HG03135 (cell line): ENCODE data around the gene MPP1.
A peak's percentile ranks its signal among the peaks of the same experiment; 100 is the strongest.
"Not testable (repeated sequence)": the region's sequence is repeated elsewhere in the genome, so short reads cannot be mapped to it uniquely, and the experiment has no call there.

ENCODE experiments used
- ATAC-seq: cut with Tn5 transposase; IDR thresholded peaks from one replicate; pipeline ENCODE4 v1.9.1; 2021; ENCODE audit warnings: mild to moderate bottlenecking, moderate library complexity; ENCODE audit not compliant: unreplicated experiment

The MPP1 gene

DNA sequence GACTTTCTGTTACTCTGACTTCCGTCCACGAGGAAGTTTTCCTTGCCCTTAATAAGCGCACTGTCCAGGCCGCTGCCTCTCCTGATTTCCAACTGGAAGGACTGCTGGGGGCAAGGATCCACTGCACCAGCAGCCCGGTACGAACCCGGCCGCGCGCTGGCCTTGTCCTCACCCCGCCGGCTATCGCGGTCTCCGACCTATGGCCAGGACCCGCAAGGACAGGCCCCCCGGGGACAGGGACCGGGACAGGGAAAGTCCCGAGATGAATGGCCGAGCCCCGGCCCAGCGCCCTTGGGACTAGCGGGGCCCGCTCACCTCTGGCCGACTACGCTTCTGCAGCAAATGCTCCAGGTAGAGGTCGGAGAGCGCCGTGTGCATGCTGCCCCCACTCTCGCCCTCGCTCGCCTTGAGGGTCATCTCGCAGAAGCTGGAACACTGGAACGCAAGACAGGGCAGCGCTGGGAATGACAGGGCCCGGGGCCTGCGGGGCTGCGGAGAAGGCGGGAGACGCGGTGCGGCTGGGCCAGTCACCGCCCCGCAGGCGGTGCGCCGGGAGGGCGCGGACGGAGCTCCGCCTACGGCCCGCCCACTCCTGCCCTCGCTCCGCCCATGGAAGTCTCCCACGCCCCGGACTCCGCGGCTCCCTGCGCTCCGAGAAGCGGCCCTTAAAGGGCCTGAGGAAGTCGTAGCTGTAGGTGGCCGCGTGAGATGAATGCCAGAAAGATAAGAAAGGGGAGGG is at the start of gene MPP1:
Gene MPP1 (minus strand): TSS at position 529 of the 739 bp plus-strand sequence. CDS start 112 bp downstream, at position 417.
- ATAC-seq = peak; percentile 91

- ATAC-seq = no peak
Measured at GRCh38 chrX:154850957-154851611, 45.8 kb upstream of the MPP1 start.

GRCh38 chrX:154840856-154841255 is 35.6 kb upstream of the MPP1 start:
- ATAC-seq = no peak

DNA sequence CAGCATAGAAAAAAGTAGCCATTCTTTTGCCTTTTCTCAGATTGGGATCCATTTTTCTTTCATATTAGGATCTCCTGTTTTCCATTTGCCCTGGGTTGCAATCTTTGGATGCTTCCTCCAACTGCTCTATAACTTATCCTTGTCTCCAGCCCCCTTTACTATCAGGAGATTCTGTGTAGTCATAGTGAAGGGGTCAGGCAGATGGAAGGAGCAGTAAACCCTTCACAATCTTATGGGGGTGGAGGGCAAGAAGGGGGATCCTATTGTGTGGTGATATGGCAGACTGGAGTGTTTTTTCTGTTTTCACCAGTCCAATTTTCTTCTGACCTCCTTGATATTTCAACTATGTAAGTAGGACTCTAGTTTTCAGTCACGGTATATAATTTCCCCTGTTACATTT is 30.9 kb upstream of the MPP1 start:
- ATAC-seq = no peak

- ATAC-seq = no peak
Measured at GRCh38 chrX:154834562-154834961, 29.3 kb upstream of the MPP1 start, which contains the start of gene SMIM9. TSS of gene SMIM9 (minus strand) at chrX:154834662. CDS start at chrX:154830856, 3,806 bp downstream.

- ATAC-seq = no peak
Measured at GRCh38 chrX:154833746-154834274, 28.5 kb upstream of the MPP1 start.

GRCh38 chrX:154829926-154830442 is 24.7 kb upstream of the MPP1 start:
- ATAC-seq = no peak

GRCh38 chrX:154829134-154829533 is 23.8 kb upstream of the MPP1 start:
- no peak for ATAC-seq

GRCh38 chrX:154828016-154828408 is 22.7 kb upstream of the MPP1 start:
- ATAC-seq = no peak

DNA sequence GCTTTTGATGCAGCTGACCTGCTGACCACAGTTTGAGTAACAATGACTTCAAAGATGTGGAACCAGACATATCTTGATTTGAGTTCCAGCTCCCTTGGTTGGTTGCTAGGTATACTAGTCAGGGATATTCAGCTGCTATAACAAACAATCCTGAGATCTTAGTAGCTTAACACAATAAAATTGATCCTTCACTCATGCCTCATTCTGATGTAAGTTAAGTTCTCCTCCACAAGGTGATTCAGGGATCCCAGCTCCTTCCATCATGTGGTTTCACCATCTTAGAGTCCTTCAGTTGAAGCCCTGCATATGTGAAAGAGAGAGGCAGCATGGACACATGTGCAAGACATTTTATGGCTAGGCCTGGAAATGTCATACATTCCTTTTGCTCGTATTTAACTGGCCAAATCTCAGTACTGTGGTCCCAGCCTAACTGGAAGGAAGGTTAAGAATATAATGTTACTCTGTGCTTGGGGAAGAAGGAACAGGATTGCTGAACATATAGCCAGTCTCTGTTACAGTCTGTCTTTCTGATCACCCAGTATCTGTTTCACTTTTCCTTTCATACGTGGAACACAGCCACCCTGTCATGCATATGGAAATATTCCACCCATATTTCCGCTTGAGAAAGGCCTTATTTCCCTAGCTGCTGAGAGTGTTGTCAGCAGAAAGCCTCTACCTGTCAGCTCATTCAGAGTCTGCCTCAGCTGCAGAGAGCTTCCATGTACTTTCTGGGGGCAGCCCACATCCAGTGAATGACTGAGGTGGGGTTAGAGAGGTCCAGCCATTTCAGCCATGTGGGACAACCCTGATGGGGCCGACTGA is 22.1 kb upstream of the MPP1 start:
- peak; percentile 94 for ATAC-seq

- not testable (repeated sequence) for ATAC-seq
Measured at GRCh38 chrX:154825586-154825985, 20.3 kb upstream of the MPP1 start.

- ATAC-seq = no peak
Measured at GRCh38 chrX:154824638-154825037, 19.4 kb upstream of the MPP1 start.

DNA sequence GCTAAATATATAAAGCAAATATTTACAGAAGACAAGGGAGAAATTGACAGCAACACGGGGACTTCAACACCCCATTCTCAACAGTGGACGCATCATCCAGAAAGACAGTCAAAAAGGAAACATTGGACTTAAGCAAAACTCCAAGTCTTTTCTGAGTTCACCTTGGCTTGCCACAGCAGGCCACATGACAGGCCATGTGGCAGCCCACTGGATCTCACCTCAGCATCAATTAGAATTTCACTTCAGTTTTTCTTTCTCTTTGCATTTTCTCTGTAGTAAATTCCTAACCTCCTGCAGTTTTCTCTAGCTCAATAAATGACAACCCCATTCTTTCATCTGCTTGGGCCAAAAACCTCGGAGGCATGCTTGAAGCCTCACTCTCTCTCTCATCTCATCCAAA is 16.7 kb upstream of the MPP1 start:
- ATAC-seq = no peak

DNA sequence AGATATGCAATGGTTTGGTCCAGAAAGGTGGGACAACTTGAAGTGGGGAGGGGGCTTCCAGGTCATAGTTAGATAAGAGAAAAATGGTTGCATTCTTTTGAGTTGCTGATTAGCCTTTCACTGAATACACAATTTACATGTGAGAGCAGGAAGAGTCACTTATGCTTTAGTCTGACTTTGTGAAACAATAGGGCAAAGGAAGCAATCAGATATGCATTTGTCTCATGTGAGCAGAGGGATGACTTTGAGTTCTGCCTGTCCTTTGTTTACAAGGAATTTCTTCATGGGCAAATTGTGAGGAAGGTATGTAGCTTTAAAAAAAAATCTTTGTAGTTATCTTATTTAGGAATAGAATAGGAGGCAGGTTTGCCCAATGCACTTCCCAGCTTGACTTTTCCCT is 16.2 kb upstream of the MPP1 start:
- no peak for ATAC-seq

DNA sequence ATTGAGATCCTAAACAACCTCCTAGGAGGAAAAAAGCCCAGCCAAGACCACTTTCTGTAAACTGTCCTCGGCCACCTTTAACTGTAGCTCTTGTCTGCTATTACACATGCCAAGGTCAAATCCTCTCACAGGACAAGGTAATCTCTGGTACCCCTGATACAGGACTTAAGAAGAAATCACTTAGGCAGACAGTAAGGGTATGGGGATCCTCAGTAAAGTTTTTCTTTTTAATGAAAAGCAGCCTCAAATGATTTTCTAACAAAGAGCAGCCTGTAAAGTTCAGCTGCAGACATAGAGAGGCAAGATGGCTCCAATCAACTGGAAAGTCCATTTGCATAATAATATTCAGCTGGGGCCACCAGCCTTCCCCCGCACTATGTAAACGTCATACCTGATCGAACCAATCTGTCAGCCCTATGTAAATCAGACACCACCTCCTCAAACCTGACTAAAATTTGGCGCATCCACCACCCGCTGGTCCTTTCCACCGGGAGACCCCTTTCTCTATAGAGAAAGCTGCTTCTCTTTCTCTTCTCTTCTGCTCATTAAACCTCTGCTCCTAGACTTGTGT is 14.6 kb upstream of the MPP1 start:
- ATAC-seq = peak; percentile 60

DNA sequence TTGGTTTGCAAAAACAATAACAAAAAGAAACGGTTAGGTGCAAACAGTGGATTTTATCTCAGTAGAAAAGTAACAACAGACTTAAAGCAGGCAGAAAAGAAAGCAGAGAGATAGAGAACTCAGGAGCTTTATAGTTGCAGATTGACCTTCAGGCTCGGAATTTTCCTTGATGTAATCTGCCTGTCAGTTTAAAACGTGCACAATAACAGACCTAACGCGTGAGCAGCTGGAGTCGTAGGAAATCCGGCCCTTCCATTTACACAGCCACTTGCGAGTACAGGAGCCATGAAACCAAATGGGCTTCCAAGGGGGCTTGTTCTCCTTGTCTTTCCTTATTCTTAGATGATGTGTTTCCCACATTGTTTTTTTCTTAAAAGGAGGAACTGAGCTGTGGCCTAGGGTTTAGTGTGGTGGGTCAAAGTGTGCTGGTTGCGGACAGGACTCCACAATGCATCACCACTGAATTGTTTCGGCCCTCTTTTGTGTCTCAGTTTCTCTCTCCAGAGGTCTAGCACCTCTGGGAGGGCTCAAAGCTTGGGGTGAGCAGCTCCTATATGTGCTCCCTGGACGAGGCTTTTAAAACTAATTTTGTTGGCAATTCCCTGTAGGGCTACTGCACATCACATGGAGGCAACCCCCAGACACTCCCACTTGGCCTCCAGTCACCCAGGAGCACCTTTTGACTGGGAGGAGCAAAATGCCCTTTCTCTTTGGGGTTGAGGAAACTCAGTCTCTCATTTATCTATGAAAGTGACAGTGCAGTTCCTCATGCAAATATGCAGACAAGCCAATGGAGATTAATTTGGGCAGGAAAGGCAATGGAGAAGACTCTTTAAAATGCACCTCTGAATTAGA is 13.9 kb upstream of the MPP1 start:
- ATAC-seq = no peak

GRCh38 chrX:154817048-154817618 is 11.8 kb upstream of the MPP1 start:
- not testable (repeated sequence) for ATAC-seq

DNA sequence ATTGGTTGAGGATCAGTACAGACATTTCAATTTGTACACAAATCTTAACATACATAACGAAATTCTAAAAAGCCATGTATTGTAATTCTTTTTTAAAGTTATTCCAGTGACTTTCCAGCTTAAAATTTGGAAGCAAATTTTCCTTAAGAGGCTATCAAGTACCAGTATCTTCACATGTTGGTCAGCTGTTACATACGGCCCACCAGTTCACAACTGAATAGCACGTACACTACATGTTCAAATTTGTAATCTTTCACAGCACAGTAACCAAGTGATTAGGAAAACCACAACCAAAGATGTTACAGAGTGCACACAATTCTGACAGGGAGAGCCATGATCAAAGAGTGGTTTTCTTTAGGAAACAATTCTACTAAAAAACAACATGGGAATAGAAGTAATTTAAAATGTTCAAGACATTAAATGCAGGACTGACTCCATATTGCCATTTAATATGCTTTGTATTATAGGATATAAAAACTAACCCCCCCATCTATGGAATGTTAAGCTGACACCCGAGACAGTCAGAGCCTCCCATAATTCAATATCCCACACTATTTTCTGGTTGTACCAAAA is 11.1 kb upstream of the MPP1 start:
- not testable (repeated sequence) for ATAC-seq

- no peak for ATAC-seq
Measured at GRCh38 chrX:154815274-154815818, 10.1 kb upstream of the MPP1 start.
